Measurements from ENCODE around the gene TOP3B. TPM values are rescaled to one million over a fixed set of nuclear protein-coding genes. Genes with fewer than 3 reads are reported as not detected.

Gene TOP3B
- total RNA-seq, 4 donors from 2014 or later = 8.2 to 15.7 (median 14.2) TPM

- TF ChIP-seq POLR2A (IDR thresholded peaks at IDR 0.05) (no peak), CTCF (IDR thresholded peaks at IDR 0.05 in 4 of 5, conservative IDR thresholded peaks at IDR 0.05 in 1 of 5) (no peak)
- Histone ChIP-seq H3K4me1 (peaks cover 12 to 16% of the 10 kb centered on the region in 2 donors), H3K27ac (no peak overlapping the region), H3K4me3 (no peak overlapping the region), H3K27me3 (no peaks in the 10 kb centered on the region), H3K9me3 (no peaks in the 10 kb centered on the region), H3K36me3 (peaks cover 0 to 54% of the 10 kb centered on the region in 2 donors)
- DNase-seq = no peak
- in situ Hi-C loops (cut with MboI; ENCODE audit: low sequenced_read_pairs in 4 of 4) = loop anchor here in 1 of 4 donors (10.0 kb wide), 1 partner anchor 218 kb away; no protein-coding TSS in a partner anchor
- intact Hi-C loops (cut with DNase I; ENCODE audit: low total_unique reads) = loop anchor here (10.0 kb wide), 1 partner anchor 158 kb away; no protein-coding TSS in a partner anchor
- no peak for ATAC-seq
Observed at GRCh38 chr22:21932347-21932746, 50.2 kb downstream of the TOP3B start.

GRCh38 chr22:21931056-21931455, 51.5 kb downstream of the TOP3B start:
- in situ Hi-C loops (cut with MboI; ENCODE audit: low sequenced_read_pairs in 4 of 4) = loop anchor here in 1 of 4 donors (10.0 kb wide), 1 partner anchor 216 kb away; no protein-coding TSS in a partner anchor
- H3K36me3 ChIP-seq = peaks cover 0 to 54% of the 10 kb centered on the region in 2 donors
- intact Hi-C loops (cut with DNase I; ENCODE audit: low total_unique reads) = loop anchor here (10.0 kb wide), 1 partner anchor 156 kb away; no protein-coding TSS in a partner anchor
- H3K4me3 ChIP-seq = no peak overlapping the region
- no peak overlapping the region for H3K27ac ChIP-seq
- peaks cover 0 to 3% of the 10 kb centered on the region in 2 donors for H3K4me1 ChIP-seq
- no peaks in the 10 kb centered on the region for H3K27me3 ChIP-seq
- H3K9me3 ChIP-seq = no peaks in the 10 kb centered on the region
- ATAC-seq = no peak
- TF ChIP-seq CTCF (IDR thresholded peaks at IDR 0.05 in 4 of 5, conservative IDR thresholded peaks at IDR 0.05 in 1 of 5) = no peak
- DNase-seq = no peak

GRCh38 chr22:21929253-21929652, 53.3 kb downstream of the TOP3B start:
- H3K27me3 ChIP-seq = no peaks in the 10 kb centered on the region
- intact Hi-C loops (cut with DNase I; ENCODE audit: low total_unique reads) (no loop called here), in situ Hi-C loops (cut with MboI; ENCODE audit: low sequenced_read_pairs in 4 of 4) (no loop called here)
- no peak overlapping the region for H3K27ac ChIP-seq
- H3K4me1 ChIP-seq = no peaks in the 10 kb centered on the region
- DNase-seq (no peak), ATAC-seq (no peak)
- TF ChIP-seq CTCF (IDR thresholded peaks at IDR 0.05 in 4 of 5, conservative IDR thresholded peaks at IDR 0.05 in 1 of 5) (no peak), POLR2A (IDR thresholded peaks at IDR 0.05) (no peak)
- H3K36me3 ChIP-seq = peaks cover 0 to 54% of the 10 kb centered on the region in 2 donors
- no peaks in the 10 kb centered on the region for H3K9me3 ChIP-seq
- no peak overlapping the region for H3K4me3 ChIP-seq

GRCh38 chr22:21928048-21928447, 54.5 kb downstream of the TOP3B start:
- H3K27ac ChIP-seq = no peak overlapping the region
- H3K4me1 ChIP-seq = no peaks in the 10 kb centered on the region
- DNase-seq = no peak
- no peaks in the 10 kb centered on the region for H3K27me3 ChIP-seq
- H3K36me3 ChIP-seq = peaks cover 0 to 48% of the 10 kb centered on the region in 2 donors
- intact Hi-C loops (cut with DNase I; ENCODE audit: low total_unique reads) (no loop called here), in situ Hi-C loops (cut with MboI; ENCODE audit: low sequenced_read_pairs in 4 of 4) (no loop called here)
- TF ChIP-seq CTCF (IDR thresholded peaks at IDR 0.05 in 4 of 5, conservative IDR thresholded peaks at IDR 0.05 in 1 of 5) (no peak), POLR2A (IDR thresholded peaks at IDR 0.05) (no peak)
- no peak for ATAC-seq
- H3K4me3 ChIP-seq = no peak overlapping the region
- H3K9me3 ChIP-seq = no peaks in the 10 kb centered on the region

Measured in gastrocnemius medialis (tissue), 4 donors.